ENCODE data around the gene NLRP13.

DNA sequence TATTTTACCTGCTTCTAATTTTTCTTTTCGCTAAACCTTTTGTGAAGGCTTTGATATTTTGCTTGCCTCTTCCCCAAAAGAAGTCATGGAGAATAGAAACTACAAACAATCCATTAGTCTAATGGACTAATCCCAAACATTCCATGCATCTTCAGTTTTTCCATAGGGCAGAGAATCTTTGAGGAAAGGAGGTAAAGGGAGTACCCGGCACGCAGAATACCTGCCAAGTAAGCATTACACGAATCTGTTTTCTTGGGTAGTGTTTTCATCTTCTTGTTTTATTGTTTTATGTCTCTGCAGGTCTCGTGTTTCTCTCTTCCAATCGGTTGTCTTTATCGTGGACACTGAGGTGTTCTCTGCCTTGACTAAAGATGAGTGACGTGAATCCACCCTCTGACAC, 15.4 kb upstream of the NLRP13 start, which contains the start of gene NLRP8:
- TF ChIP-seq, protein P1, sequence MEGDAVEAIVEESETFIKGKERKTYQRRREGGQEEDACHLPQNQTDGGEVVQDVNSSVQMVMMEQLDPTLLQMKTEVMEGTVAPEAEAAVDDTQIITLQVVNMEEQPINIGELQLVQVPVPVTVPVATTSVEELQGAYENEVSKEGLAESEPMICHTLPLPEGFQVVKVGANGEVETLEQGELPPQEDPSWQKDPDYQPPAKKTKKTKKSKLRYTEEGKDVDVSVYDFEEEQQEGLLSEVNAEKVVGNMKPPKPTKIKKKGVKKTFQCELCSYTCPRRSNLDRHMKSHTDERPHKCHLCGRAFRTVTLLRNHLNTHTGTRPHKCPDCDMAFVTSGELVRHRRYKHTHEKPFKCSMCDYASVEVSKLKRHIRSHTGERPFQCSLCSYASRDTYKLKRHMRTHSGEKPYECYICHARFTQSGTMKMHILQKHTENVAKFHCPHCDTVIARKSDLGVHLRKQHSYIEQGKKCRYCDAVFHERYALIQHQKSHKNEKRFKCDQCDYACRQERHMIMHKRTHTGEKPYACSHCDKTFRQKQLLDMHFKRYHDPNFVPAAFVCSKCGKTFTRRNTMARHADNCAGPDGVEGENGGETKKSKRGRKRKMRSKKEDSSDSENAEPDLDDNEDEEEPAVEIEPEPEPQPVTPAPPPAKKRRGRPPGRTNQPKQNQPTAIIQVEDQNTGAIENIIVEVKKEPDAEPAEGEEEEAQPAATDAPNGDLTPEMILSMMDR (IDR thresholded peaks at IDR 0.05): no peak
- TF ChIP-seq EP300 (IDR thresholded peaks at IDR 0.05): no peak

Measured in gastroesophageal sphincter (tissue), 3 donors.